H1 (cell line): Measurements from ENCODE around the gene TXNRD2.

Experiments
- BRCA1 ChIP-seq: IDR thresholded peaks from 2 replicates; pipeline ENCODE4 v1.6.1; 2012; ENCODE audit warnings: low read depth, low read length, improper control_type of control experiment
- SUZ12 ChIP-seq: fragments of 200-600 bp; sonication (generic); IDR thresholded peaks from 2 replicates; pipeline ENCODE4 v1.6.1; 2012; ENCODE audit warnings: mild to moderate bottlenecking, inconsistent platforms, low read length, moderate library complexity, mixed read lengths
- TF ChIP-seq, protein P1 (sequence below), 3 experiments: IDR thresholded peaks; 1 replicate in 2 of 3; 2 replicates in 1 of 3; pipeline versions ENCODE4 v1.5.1 to v1.6.1; 2011; ENCODE audit warnings: low read length in 3 of 3, mild to moderate bottlenecking in 3 of 3, inconsistent platforms in 2 of 3, low read depth in 1 of 3, moderate library complexity in 1 of 3; ENCODE audit not compliant: insufficient read depth in 1 of 3; ENCODE audit errors: control extremely low read depth in 1 of 3

DNA sequence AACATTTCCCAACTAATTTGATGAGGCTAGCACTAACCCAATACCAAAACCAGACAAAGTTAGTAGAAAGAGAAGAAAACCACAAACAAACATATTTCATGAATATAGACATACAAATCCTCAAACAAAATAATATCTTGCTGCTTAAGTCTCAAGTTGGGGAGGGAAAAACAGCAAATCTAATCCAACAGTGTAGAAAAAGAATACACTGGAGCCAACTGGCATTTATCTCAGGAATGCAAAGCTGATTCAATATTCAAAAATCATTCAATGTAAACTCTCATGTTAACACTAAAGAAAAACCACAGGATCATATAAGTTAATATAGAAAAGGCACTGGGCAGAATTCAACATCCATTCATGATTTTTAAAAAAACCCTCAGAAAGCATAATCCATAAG is 105.1 kb downstream of the TXNRD2 start:
- no peak for TF ChIP-seq BRCA1
- TF ChIP-seq SUZ12 = no peak
- TF ChIP-seq, protein P1, sequence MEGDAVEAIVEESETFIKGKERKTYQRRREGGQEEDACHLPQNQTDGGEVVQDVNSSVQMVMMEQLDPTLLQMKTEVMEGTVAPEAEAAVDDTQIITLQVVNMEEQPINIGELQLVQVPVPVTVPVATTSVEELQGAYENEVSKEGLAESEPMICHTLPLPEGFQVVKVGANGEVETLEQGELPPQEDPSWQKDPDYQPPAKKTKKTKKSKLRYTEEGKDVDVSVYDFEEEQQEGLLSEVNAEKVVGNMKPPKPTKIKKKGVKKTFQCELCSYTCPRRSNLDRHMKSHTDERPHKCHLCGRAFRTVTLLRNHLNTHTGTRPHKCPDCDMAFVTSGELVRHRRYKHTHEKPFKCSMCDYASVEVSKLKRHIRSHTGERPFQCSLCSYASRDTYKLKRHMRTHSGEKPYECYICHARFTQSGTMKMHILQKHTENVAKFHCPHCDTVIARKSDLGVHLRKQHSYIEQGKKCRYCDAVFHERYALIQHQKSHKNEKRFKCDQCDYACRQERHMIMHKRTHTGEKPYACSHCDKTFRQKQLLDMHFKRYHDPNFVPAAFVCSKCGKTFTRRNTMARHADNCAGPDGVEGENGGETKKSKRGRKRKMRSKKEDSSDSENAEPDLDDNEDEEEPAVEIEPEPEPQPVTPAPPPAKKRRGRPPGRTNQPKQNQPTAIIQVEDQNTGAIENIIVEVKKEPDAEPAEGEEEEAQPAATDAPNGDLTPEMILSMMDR (IDR thresholded peaks at IDR 0.05; ENCODE audit: control extremely low read depth in 1 of 3, insufficient read depth in 1 of 3, low read depth in 1 of 3, low read length in 3 of 3) = no peak
